ENCODE measurements around the gene FGFR1OP2.

DNA sequence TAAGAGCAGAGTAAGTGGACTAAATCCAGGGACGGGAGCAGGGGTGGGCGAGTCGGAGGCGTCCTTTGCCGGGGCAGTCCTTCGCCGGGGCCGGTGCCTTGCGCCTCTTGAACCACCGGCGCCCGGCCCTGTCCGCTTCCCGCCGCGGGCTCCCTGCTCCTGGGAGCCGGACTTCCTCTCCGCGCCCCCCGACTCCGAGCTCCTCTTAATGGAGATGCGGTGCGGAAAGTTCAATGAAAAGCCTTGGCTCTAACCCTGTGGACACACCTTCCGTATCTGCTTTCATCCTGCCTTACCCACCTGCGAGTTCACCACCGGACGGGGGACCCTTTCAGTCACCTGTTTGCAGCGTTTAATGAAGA, 412 bp downstream of the FGFR1OP2 start:
- TF ChIP-seq, protein P1, sequence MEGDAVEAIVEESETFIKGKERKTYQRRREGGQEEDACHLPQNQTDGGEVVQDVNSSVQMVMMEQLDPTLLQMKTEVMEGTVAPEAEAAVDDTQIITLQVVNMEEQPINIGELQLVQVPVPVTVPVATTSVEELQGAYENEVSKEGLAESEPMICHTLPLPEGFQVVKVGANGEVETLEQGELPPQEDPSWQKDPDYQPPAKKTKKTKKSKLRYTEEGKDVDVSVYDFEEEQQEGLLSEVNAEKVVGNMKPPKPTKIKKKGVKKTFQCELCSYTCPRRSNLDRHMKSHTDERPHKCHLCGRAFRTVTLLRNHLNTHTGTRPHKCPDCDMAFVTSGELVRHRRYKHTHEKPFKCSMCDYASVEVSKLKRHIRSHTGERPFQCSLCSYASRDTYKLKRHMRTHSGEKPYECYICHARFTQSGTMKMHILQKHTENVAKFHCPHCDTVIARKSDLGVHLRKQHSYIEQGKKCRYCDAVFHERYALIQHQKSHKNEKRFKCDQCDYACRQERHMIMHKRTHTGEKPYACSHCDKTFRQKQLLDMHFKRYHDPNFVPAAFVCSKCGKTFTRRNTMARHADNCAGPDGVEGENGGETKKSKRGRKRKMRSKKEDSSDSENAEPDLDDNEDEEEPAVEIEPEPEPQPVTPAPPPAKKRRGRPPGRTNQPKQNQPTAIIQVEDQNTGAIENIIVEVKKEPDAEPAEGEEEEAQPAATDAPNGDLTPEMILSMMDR (IDR thresholded peaks at IDR 0.05 in 8 of 11, conservative IDR thresholded peaks at IDR 0.05 in 3 of 11), result no peak
- no peak for TF ChIP-seq POLR2AphosphoS5 (IDR thresholded peaks at IDR 0.05)
- no peak for TF ChIP-seq POLR2A (IDR thresholded peaks at IDR 0.05)

Measured in spleen (tissue), 7 donors.